ENCODE measurements around the gene INHBA. TPM values are rescaled to one million over a fixed set of nuclear protein-coding genes. Genes with fewer than 3 reads are reported as not detected.

INHBA gene
- total and polyA plus RNA-seq, 2 donors (not counting 1 experiment from before 2014, with no cell fraction given), result 15.0 to 108 TPM

GRCh38 chr7:41720046-41720445, 17.2 kb upstream of the INHBA start:
- Histone ChIP-seq H4K20me1 (ENCODE audit: control insufficient read depth, extremely low read depth, insufficient read depth, low read length) (no peaks in the 10 kb centered on the region), H3K27ac (ENCODE audit: insufficient read depth, low read length) (no peak overlapping the region), H3K4me1 (ENCODE audit: control insufficient read depth, extremely low read depth, insufficient read depth, low read length) (no peaks in the 10 kb centered on the region), H2AFZ (ENCODE audit: low read length) (no peak overlapping the region), H3K27me3 (ENCODE audit: control insufficient read depth, insufficient read depth, low read length) (no peaks in the 10 kb centered on the region), H3K9ac (ENCODE audit: insufficient read depth, low read length) (no peak overlapping the region), H3K4me2 (ENCODE audit: extremely low read depth, insufficient read depth, low read length) (no peak overlapping the region), H3K36me3 (ENCODE audit: control insufficient read depth, insufficient read depth, low read length) (no peaks in the 10 kb centered on the region), H3K4me3 (replicated peaks in 1 of 4; ENCODE audit: control extremely low read depth in 1 of 4, insufficient read depth in 1 of 4, low read depth in 3 of 4, low read length in 4 of 4) (no peak overlapping the region), H3K79me2 (ENCODE audit: control insufficient read depth, insufficient read depth, low read length) (no peaks in the 10 kb centered on the region), H3K9me3 (ENCODE audit: control insufficient read depth, insufficient read depth, low read depth, low read length) (no peaks in the 10 kb centered on the region)
- TF ChIP-seq CTCF (conservative IDR thresholded peaks at IDR 0.05 in 1 of 2, IDR thresholded peaks at IDR 0.05 in 1 of 2; ENCODE audit: low read depth in 1 of 2, low read length in 2 of 2) (no peak), EZH2 (IDR thresholded peaks at IDR 0.05; ENCODE audit: low read length, missing control alignments) (no peak)
- no peak for DNase-seq (ENCODE audit: low read depth in 2 of 2)

DNA sequence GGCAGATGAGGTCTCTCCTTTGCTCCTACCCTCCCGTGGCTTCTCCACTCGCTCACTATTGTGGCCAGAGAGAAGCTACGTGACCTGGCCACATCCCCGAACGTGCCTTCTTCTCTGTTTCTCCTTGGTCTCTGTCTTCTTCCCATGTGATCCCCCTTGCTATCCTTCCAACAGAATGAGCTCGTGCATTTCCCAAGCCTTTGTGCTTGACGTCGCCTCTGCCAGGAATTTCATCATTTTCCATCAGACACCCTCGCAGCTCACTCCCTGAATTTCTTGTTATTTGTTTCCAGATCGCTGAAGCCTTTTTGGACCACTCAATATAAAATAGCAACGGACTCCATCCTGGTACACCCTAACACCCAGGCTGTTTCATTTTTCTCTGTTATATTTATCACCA, 13.8 kb upstream of the INHBA start:
- Histone ChIP-seq H3K4me3 (replicated peaks in 1 of 4; ENCODE audit: control extremely low read depth in 1 of 4, insufficient read depth in 1 of 4, low read depth in 3 of 4, low read length in 4 of 4) (no peak overlapping the region), H3K9me3 (ENCODE audit: control insufficient read depth, insufficient read depth, low read depth, low read length) (no peaks in the 10 kb centered on the region), H3K79me2 (ENCODE audit: control insufficient read depth, insufficient read depth, low read length) (no peaks in the 10 kb centered on the region), H4K20me1 (ENCODE audit: control insufficient read depth, extremely low read depth, insufficient read depth, low read length) (no peaks in the 10 kb centered on the region), H3K4me1 (ENCODE audit: control insufficient read depth, extremely low read depth, insufficient read depth, low read length) (no peaks in the 10 kb centered on the region), H3K9ac (ENCODE audit: insufficient read depth, low read length) (no peak overlapping the region), H3K27ac (ENCODE audit: insufficient read depth, low read length) (no peak overlapping the region), H3K27me3 (ENCODE audit: control insufficient read depth, insufficient read depth, low read length) (no peaks in the 10 kb centered on the region), H2AFZ (ENCODE audit: low read length) (no peak overlapping the region), H3K36me3 (ENCODE audit: control insufficient read depth, insufficient read depth, low read length) (no peaks in the 10 kb centered on the region), H3K4me2 (ENCODE audit: extremely low read depth, insufficient read depth, low read length) (no peak overlapping the region)
- DNase-seq (ENCODE audit: low read depth in 2 of 2), result no peak
- TF ChIP-seq EZH2 (IDR thresholded peaks at IDR 0.05; ENCODE audit: low read length, missing control alignments) (no peak), CTCF (conservative IDR thresholded peaks at IDR 0.05 in 1 of 2, IDR thresholded peaks at IDR 0.05 in 1 of 2; ENCODE audit: low read depth in 1 of 2, low read length in 2 of 2) (no peak)

GRCh38 chr7:41715000-41715399, 12.1 kb upstream of the INHBA start:
- H3K27ac ChIP-seq (ENCODE audit: insufficient read depth, low read length), result no peak overlapping the region
- H3K9me3 ChIP-seq (ENCODE audit: control insufficient read depth, insufficient read depth, low read depth, low read length), result no peaks in the 10 kb centered on the region
- no peaks in the 10 kb centered on the region for H3K27me3 ChIP-seq (ENCODE audit: control insufficient read depth, insufficient read depth, low read length)
- H3K4me3 ChIP-seq (replicated peaks in 1 of 4; ENCODE audit: control extremely low read depth in 1 of 4, insufficient read depth in 1 of 4, low read depth in 3 of 4, low read length in 4 of 4), result no peak overlapping the region
- DNase-seq (ENCODE audit: low read depth in 2 of 2), result no peak
- no peaks in the 10 kb centered on the region for H3K79me2 ChIP-seq (ENCODE audit: control insufficient read depth, insufficient read depth, low read length)
- H3K4me1 ChIP-seq (ENCODE audit: control insufficient read depth, extremely low read depth, insufficient read depth, low read length), result no peaks in the 10 kb centered on the region
- H3K4me2 ChIP-seq (ENCODE audit: extremely low read depth, insufficient read depth, low read length), result no peak overlapping the region
- no peaks in the 10 kb centered on the region for H4K20me1 ChIP-seq (ENCODE audit: control insufficient read depth, extremely low read depth, insufficient read depth, low read length)
- TF ChIP-seq EZH2 (IDR thresholded peaks at IDR 0.05; ENCODE audit: low read length, missing control alignments) (no peak), CTCF (conservative IDR thresholded peaks at IDR 0.05 in 1 of 2, IDR thresholded peaks at IDR 0.05 in 1 of 2; ENCODE audit: low read depth in 1 of 2, low read length in 2 of 2) (no peak)
- H3K36me3 ChIP-seq (ENCODE audit: control insufficient read depth, insufficient read depth, low read length), result no peaks in the 10 kb centered on the region
- H2AFZ ChIP-seq (ENCODE audit: low read length), result no peak overlapping the region
- H3K9ac ChIP-seq (ENCODE audit: insufficient read depth, low read length), result no peak overlapping the region
